Activated CD8-positive, alpha-beta memory T cell treated with anti-CD3 and anti-CD28 coated beads for 1 hour (primary cell): ENCODE measurements around the gene ZNF526.

Experiments
- DNase-seq, 2 donors: peaks; one replicate each; pipeline ENCODE4 v3.0.0-alpha.2; 2020; ENCODE audit warnings: low read depth in 1 of 2; ENCODE audit errors: extremely low read depth in 1 of 2

ZNF526 gene

DNA sequence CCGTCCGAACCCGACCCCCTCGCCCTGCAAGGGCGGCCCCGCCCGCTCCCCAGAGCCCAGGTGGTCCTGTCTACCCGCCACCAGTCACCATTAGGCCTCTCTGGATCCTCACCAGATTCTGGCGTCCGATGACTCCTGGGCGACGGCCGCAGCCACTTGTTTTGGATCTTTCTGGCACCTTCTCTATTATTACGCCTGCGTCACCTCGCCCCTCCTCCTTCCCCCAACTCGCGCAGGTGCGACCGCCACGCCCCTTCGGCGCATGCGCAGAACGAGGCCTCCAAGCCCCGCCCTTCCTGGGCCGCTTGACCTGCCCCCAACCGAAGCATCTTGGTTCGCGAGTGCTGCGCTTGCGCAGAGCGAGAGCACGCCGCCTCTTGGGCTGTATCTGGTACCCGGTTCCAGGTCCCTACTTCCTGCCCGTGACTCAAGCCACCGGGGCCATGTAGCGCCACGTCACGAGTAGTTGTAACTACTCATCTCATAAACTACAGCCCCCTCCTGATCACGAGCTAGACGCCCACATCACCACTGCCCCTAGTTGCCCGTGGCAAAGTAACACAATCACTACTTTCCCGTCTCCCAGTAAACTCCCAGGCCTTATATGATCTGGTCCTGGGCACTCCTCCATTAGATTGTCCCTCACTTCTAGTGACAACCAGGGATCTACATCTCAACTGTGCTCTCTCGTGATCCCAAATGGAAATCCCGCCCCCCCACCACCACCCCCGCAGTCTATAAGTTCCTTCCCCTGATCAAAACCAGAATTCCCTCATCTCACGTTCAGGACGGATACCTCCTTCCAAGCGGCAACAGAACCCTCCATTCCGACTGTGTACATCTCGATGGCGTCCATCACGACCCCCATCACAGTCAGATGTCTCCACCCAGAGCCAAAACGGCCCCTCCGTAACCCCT, 2.3 kb upstream of the ZNF526 start, which contains the start of gene DEDD2:
Gene DEDD2 (minus strand): TSS at position 158 of the 918 bp plus-strand sequence. CDS start 670 bp downstream, outside the sequence.
- peak; percentile 98 to 100 for DNase-seq

GRCh38 chr19:42220751-42221097, 612 bp downstream of the ZNF526 start:
- DNase-seq, result no peak

- no peak for DNase-seq
Measured at GRCh38 chr19:42224940-42225717, 5.0 kb downstream of the ZNF526 start.

DNA sequence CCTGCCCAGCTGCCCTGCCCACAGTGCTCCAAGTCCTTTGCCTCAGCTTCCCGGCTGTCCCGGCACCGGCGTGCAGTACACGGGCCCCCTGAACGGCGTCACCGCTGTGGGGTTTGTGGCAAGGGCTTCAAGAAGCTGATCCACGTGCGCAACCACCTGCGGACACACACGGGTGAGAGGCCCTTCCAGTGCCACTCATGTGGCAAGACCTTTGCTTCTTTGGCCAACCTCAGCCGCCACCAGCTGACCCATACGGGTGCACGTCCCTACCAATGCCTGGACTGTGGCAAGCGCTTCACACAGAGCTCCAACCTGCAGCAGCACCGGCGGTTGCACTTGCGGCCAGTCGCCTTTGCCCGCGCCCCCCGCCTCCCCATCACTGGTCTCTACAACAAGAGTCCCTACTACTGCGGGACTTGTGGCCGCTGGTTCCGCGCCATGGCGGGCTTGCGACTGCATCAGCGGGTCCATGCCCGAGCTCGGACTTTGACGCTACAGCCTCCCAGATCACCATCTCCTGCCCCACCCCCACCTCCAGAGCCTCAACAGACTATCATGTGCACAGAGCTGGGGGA, 5.7 kb downstream of the ZNF526 start:
- no peak for DNase-seq

DNA sequence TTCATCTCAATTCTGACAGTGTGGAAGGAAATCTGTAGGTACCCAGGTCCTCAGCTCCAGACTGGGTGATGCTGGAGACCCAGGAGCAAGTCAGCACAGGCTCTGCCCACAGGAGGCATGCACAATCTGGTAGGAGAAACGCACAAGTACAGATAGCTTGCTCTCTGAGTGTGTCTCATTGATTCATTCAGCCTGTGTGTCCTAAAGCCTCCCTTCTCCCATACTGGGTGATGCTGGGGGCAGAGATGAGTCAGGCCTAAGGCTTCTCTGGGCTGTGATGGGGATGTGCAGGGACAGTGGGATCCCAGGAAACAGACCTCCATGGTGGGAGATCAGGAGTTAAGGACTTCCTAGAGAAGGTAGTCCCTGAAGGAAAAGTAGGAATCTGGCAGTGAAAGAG, 6.8 kb downstream of the ZNF526 start:
- no peak for DNase-seq

GRCh38 chr19:42228641-42229040, 8.5 kb downstream of the ZNF526 start:
- DNase-seq, result no peak

- no peak for DNase-seq
Measured at GRCh38 chr19:42229301-42229854, 9.3 kb downstream of the ZNF526 start.

GRCh38 chr19:42229855-42230351, 9.8 kb downstream of the ZNF526 start:
- DNase-seq, result no peak

DNA sequence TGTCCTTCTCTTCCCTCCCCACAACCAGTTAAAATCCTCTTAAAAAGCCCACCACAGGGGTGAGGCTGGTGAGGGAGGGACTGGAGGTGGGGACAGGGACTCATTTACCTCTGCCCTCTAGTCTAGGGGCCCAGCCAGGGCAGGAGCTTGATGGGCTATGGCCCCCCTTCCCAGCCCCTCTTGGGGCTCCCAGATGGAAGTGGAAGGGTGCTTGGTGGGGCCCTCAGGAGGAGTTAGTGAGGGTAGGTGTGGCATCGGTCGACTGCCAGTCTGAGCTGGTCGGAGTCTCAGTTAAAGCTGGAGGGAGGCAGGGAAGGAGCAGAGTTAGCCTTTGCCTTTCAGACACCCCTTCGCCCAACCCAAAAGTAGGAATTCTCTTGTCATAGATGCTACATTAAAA, 10.5 kb downstream of the ZNF526 start:
- DNase-seq, result no peak

DNA sequence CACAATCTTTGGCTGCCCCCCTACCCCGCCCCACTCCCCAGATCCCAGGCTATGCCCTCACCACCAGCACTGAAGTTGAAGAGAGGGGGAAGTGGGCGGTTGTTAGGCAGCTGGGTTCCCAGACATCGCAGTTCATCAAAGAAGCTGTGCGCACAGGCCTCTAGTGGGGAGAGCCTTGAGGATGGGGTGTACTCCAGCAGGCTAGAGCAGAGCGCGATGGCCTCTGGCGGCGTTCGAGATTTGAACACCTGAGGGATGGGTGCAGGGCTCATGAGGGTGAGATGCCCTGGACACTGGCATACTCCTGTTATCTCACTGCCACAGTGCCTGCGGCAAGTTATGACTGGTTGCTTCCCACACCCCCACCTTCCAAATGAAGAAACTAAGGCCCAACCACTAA, 12.3 kb downstream of the ZNF526 start:
- no peak for DNase-seq

DNA sequence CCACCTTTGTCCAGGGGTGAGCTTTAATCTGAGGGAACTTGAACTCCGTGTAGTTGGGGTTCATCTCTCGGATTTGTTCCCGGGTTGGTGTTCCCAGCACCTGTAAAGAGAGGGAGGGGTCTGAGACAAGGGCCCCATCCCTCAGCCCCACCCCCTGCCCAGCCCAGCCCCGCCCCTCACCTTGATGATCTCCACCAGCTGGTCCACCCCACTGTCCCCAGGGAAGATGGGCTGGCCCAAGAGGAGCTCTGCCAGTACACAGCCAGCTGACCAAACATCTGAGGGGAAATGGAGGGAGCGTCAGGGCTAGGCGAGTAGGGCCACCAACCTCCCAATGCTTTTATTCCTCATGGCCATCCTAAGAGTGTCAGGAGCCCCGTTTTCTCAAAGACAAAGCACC, 13.0 kb downstream of the ZNF526 start:
- DNase-seq, result no peak

DNA sequence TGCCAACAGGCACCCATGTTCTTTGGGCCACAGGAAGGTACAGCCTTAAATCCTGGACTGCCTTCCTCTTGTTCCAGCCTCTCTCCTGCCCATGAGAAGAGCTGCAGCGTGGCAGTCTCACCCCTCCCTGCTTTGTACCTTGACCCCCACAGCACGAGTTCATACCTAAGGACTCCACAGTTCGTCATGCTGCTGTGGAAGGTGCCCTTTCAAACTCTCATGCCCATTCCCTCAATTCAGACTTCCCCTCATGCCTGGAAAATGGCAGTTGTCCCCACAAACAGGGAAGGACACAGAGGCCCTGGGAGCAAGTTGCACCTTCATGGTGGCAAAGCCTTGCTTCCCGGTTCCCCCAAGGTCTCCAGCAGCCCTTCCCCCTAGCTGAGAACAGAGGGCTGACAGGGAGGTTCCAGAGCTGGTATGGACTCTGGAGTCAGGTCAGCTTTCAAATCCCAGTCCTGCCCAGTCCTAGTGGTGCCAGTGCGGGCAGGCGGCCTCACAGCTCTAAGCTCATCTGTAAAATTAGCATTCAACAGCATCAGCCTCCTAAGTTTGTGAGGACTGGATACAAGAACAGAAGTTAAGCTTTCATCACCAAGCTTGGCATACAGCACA, 13.7 kb downstream of the ZNF526 start:
- DNase-seq, result no peak

GRCh38 chr19:42234364-42234763, 14.3 kb downstream of the ZNF526 start:
- no peak for DNase-seq

GRCh38 chr19:42235181-42235580, 15.1 kb downstream of the ZNF526 start:
- no peak for DNase-seq

DNA sequence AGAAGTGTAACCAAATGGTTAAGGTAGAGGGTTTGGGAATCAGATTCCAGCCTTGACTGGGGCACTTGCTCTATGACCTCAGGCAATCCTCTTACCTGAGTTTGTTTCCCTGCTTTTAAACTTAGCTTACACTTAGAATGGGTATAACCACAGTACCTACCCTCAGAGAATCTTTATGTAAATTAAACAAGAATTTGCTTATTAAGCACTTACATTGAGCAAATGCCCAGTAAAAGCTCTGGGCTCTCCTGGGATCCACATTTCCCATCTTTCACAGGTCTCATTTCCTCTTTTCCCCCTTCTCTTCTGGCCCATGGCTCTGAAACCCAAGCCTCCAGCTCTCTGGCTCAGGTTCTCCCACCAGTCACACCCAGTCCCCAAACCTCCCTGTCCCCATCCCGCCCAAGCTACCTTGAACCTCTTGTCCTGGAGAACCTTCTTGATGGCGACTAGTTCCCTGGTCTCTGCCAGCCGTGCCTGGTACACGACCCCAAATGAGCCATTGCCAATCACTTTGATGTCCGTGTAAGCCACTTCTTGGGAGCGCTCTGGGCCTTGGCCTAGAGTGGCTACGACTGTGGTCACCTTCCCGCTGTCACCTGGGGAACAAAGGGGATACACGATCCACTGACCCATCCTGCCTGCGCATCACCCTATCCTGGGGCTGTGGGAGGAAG, 19.6 kb downstream of the ZNF526 start:
- no peak for DNase-seq

DNA sequence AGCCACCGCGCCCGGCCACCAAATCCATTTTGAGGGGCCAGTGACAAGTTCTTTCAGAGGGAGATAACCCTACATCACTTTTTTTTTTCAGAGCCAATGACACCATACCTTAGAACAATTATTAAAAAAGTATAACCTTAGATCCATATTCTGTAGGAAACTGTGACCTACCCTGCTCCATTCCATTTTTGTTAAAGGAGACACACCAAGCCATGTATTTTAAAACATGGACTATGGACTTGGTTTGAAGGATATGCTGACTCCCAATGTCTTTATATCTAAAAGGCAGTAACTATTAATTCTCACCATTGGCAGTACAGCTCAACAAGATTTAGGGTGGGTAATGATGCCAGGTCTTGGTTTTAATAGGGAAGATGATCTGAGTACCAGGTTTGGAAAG, 21.2 kb downstream of the ZNF526 start:
- DNase-seq, result no peak

DNA sequence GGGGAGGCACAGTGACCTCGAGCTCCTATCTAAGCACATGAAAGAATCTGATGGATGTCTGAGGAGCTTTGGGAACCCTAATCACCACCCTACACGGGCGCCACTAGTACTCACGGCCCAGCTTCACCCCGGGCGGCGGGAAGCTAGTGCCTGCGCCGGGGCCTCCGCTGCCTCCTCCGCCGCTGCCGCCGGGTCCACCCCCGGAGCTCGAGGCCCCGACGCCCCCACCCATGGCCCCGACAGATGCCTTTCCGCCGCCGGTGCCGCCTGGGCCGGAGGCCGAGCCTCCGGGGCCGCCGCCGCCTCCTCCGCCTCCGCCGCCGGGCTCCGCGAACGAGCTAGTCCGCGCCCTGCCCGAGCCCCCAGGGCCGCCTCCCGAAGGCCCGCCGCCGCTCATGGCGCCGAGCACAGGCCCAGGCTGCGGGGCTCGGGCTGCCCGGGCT, 22.0 kb downstream of the ZNF526 start:
- peak in 1 of 2 donors; percentile 27 for DNase-seq

DNA sequence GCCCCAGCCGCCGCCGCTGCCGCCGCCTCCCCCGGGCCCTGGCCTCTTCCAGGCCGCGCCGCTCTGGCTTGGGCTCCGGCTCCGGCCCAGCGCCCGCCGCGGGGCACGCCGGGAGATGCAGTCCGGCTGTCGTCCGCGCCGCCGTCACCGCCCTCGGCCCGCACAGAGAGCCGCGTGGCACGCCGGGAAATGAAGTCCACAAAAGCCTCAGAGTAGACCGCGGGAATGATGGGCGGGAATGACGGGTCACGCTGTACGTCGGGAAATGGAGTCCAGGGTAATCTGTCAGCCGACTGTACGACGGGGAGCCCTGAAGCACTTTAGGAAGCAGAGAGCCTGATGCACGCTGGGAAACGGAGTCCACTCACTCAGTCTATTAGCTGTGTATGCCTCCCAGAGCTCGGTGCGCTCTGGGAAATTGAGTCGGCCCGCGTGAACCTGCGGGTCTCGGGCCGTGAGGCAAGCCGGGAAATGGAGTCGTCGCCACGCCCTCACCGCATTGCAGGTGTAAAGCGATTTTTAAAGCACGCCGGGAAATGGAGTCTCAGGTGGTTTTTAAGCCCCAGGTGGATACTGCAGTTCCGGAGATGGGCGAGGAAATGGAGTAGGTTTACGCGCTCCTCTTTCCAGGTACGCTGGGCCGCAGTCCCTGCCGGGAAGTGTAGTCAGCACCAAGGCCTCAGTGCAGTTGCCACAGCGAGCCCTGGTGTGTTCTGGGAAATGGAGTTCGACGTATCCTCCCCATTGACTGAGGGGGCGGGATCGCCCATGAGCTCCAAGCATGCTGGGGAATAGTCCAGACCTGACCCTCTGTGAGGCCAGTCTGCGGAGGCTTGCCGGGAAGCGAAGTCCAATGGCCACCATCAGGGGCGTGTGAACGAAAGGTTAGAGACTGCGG, 22.6 kb downstream of the ZNF526 start, which contains the start of gene GSK3A:
Gene GSK3A (minus strand): TSS at position 91 of the 898 bp plus-strand sequence. CDS start 137 bp downstream, outside the sequence.
- DNase-seq, result peak; percentile 85 to 90
